GM18868 (cell line): ENCODE measurements around the gene RNASE7.

ENCODE experiments used
- ATAC-seq: cut with Tn5 transposase; IDR thresholded peaks from one replicate; pipeline ENCODE4 v1.9.1; 2021; ENCODE audit warnings: mild to moderate bottlenecking, moderate library complexity; ENCODE audit not compliant: unreplicated experiment

The RNASE7 gene

GRCh38 chr14:21084998-21085853 is 43.1 kb downstream of the RNASE7 start:
- no peak for ATAC-seq

GRCh38 chr14:21086908-21087293 is 44.7 kb downstream of the RNASE7 start:
- ATAC-seq = no peak

GRCh38 chr14:21087294-21088091 is 45.3 kb downstream of the RNASE7 start:
- peak; percentile 80 for ATAC-seq

- no peak for ATAC-seq
Measured at GRCh38 chr14:21088687-21089086, 46.5 kb downstream of the RNASE7 start.

- ATAC-seq = no peak
Measured at GRCh38 chr14:21089271-21089670, 47.1 kb downstream of the RNASE7 start.

- ATAC-seq = no peak
Measured at GRCh38 chr14:21089877-21090193, 47.7 kb downstream of the RNASE7 start.

GRCh38 chr14:21090194-21090939 is 48.2 kb downstream of the RNASE7 start:
- ATAC-seq = no peak

GRCh38 chr14:21090940-21091663 is 48.9 kb downstream of the RNASE7 start:
- no peak for ATAC-seq

- ATAC-seq = no peak
Measured at GRCh38 chr14:21091821-21092272, 49.7 kb downstream of the RNASE7 start.

GRCh38 chr14:21092273-21093011 is 50.3 kb downstream of the RNASE7 start:
- ATAC-seq = peak; percentile 93

- no peak for ATAC-seq
Measured at GRCh38 chr14:21093018-21093417, 50.9 kb downstream of the RNASE7 start.
